Measurements from ENCODE around the gene PTPRK. TPM values are rescaled to one million over a fixed set of nuclear protein-coding genes. Genes with fewer than 3 reads are reported as not detected.
A peak's percentile ranks its signal among the peaks of the same experiment; 100 is the strongest.

PTPRK gene
- total RNA-seq, 1 experiment from 2014 or later, result 53.8 TPM

- Histone ChIP-seq H4K20me1 (ENCODE audit: low read length) (peaks cover 30% of the 10 kb centered on the region), H3K4me3 (ENCODE audit: low read length) (peak overlapping the region; percentile 94), H3K9ac (ENCODE audit: low read length) (peak overlapping the region; percentile 99), H3K4me2 (ENCODE audit: low read length) (peak overlapping the region; percentile 89), H2AFZ (ENCODE audit: low read length) (peak overlapping the region; percentile 22; the same call in 1 of the 2 replicates), H3K9me2 (replicated peaks; ENCODE audit: low read length) (no peaks in the 10 kb centered on the region), H3K27me3 (ENCODE audit: low read length) (no peaks in the 10 kb centered on the region), H3K9me3 (ENCODE audit: low read length) (no peaks in the 10 kb centered on the region), H3K79me2 (ENCODE audit: low read length) (peaks cover 54% of the 10 kb centered on the region), H3K36me3 (ENCODE audit: low read depth, low read length) (no peaks in the 10 kb centered on the region), H3K4me1 (ENCODE audit: insufficient read depth, low read length) (peaks cover 43% of the 10 kb centered on the region), H3K27ac (ENCODE audit: low read length) (peak overlapping the region; percentile 96), H3F3A (ENCODE audit: low read length, unreplicated experiment) (no peaks in the 10 kb centered on the region)
- ChIA-PET CTCF (interaction anchor here (0.6 kb wide), 2 partner anchors 18 to 211 kb away, joined by 4 read pairs; no protein-coding TSS in a partner anchor), POLR2A (ENCODE audit: unreplicated experiment) (interaction anchor here (0.6 to 1.2 kb wide), 7 partner anchors 18 to 773 kb away, joined by 3 to 11 read pairs (median 3); no protein-coding TSS in a partner anchor)
- peak; percentile 11 for ATAC-seq
- TSS peak; percentile 31 for BruUV-seq (replicated peaks)
- DNase-seq, result no peak
- TF ChIP-seq CTCF (conservative IDR thresholded peaks at IDR 0.05; ENCODE audit: low read depth, low read length) (no peak), EZH2phosphoT487 (IDR thresholded peaks at IDR 0.05; ENCODE audit: borderline replicate concordance, low read length) (no peak), EZH2 (IDR thresholded peaks at IDR 0.05; ENCODE audit: low read length, unreplicated experiment) (no peak)
- intact Hi-C loops (cut with micrococcal nuclease), result loop anchor here (2.0 to 5.0 kb wide), 6 partner anchors 88 to 663 kb away; no protein-coding TSS in a partner anchor
Measured at GRCh38 chr6:128519931-128520435, 416 bp downstream of the PTPRK start.

DNA sequence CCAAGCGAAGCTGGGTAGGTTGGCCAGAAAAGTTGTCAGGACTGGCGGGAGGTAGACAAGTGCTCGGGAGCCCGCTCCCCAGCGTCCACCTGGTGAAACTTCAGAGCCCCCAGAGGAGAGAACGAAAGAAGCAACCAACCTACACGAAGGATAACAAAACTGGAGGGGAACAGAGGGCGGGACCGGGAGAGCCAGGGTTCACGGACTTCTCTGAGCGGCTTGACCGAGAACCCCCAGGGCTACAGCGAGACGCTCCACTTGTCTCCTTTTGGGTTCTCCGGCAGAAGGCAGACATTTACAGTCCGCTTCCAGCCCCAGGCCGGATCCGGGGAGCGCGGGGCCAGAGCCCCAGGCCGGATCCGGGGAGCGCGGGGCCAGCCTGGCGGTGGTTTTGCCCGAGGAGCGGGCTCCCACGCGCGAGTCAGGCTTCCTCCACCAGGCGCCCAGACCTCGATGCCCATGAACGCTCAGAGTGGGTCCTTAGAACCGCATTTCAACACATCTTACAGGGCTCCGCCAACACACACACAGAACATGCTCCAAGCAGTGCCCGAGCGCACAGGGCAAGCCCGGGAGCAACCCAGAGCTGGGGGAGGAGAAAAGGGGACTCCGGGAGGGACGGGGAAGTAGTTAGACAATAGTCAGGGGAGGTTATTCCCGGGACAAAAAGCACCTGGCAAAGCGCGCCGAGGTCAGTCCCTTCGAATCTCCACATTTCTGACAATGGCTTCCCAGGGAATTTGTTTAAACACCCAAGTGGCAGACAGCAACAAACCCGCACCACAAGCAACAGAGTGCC is 1.1 kb downstream of the PTPRK start:
- Histone ChIP-seq H4K20me1 (ENCODE audit: low read length) (peaks cover 30% of the 10 kb centered on the region), H3K27me3 (ENCODE audit: low read length) (no peaks in the 10 kb centered on the region), H3K4me1 (ENCODE audit: insufficient read depth, low read length) (peaks cover 50% of the 10 kb centered on the region), H3K9ac (ENCODE audit: low read length) (peak overlapping the region; percentile 99), H3K79me2 (ENCODE audit: low read length) (peaks cover 60% of the 10 kb centered on the region), H3K36me3 (ENCODE audit: low read depth, low read length) (no peaks in the 10 kb centered on the region), H3K4me2 (ENCODE audit: low read length) (peak overlapping the region; percentile 89), H3K4me3 (ENCODE audit: low read length) (peak overlapping the region; percentile 94), H2AFZ (ENCODE audit: low read length) (peak overlapping the region; percentile 22; the same call in 1 of the 2 replicates), H3F3A (ENCODE audit: low read length, unreplicated experiment) (no peaks in the 10 kb centered on the region), H3K9me2 (replicated peaks; ENCODE audit: low read length) (no peaks in the 10 kb centered on the region), H3K9me3 (ENCODE audit: low read length) (no peaks in the 10 kb centered on the region), H3K27ac (ENCODE audit: low read length) (peak overlapping the region; percentile 96)
- ATAC-seq (peak; percentile 12), DNase-seq (peak; percentile 57)
- CTCF ChIA-PET, result no interaction called here
- intact Hi-C loops (cut with micrococcal nuclease), result loop anchor here (2.0 to 5.0 kb wide), 4 partner anchors 87 to 662 kb away; no protein-coding TSS in a partner anchor
- POLR2A ChIA-PET (ENCODE audit: unreplicated experiment), result interaction anchor here (0.6 to 0.8 kb wide), 2 partner anchors 20 to 179 kb away, joined by 3 to 5 read pairs; no protein-coding TSS in a partner anchor
- TF ChIP-seq CTCF (conservative IDR thresholded peaks at IDR 0.05; ENCODE audit: low read depth, low read length) (peak; percentile 38; the same call in 1 of the 2 replicates), EZH2phosphoT487 (IDR thresholded peaks at IDR 0.05; ENCODE audit: borderline replicate concordance, low read length) (no peak)
- BruUV-seq (replicated peaks), result no TSS peak

All from PC-3 (cell line).